Tibial nerve (tissue), 4 donors: ENCODE results near the gene WDR37. TPM values are rescaled to one million over a fixed set of nuclear protein-coding genes. Genes with fewer than 3 reads are reported as not detected.

ENCODE experiments used
- DNase-seq, 2 donors: peaks; one replicate each; pipeline ENCODE4 v3.0.0-alpha.2; 2019; ENCODE audit warnings: low spot score in 2 of 2
- H3K27ac ChIP-seq, 4 donors: fragments of 200-600 bp; sonication (generic) in 3 of 4; one replicate each; pipeline ENCODE4 v1.5.1; 2017 to 2019; ENCODE audit warnings: mild to moderate bottlenecking in 1 of 4
- H3K27me3 ChIP-seq, 2 donors: fragments of 200-600 bp; sonication (generic) in 1 of 2; one replicate each; pipeline versions ENCODE4 v1.5.1 to v1.6.0; 2017 to 2019
- H3K36me3 ChIP-seq, 3 donors: fragments of 200-600 bp; sonication (generic); one replicate each; pipeline ENCODE4 v1.5.1; 2018 to 2019
- H3K4me1 ChIP-seq, 4 donors: fragments of 200-600 bp; sonication (generic) in 3 of 4; one replicate each; pipeline ENCODE4 v1.5.1; 2017 to 2019
- H3K4me3 ChIP-seq, 4 donors: fragments of 200-600 bp; sonication (generic) in 3 of 4; one replicate each; pipeline ENCODE4 v1.5.1; 2017 to 2019; ENCODE audit warnings: mild to moderate bottlenecking in 1 of 4, moderate library complexity in 1 of 4
- H3K9me3 ChIP-seq, 4 donors: fragments of 200-600 bp; sonication (generic) in 3 of 4; one replicate each; pipeline ENCODE4 v1.5.1; 2017 to 2019
- CTCF ChIP-seq, 5 experiments: fragments of 200-600 bp in 3 of 5; fragments of 450-650 bp in 2 of 5; sonication (generic) in 3 of 5; IDR thresholded peaks; one replicate each; pipeline ENCODE4 v1.5.1; 2016 to 2019; ENCODE audit warnings: antibody characterized with exemption in 5 of 5, mild to moderate bottlenecking in 3 of 5, moderate library complexity in 2 of 5
- EP300 ChIP-seq, 2 donors: sonication (generic); formaldehyde crosslinking; IDR thresholded peaks; one replicate each; pipeline ENCODE4 v1.6.1; 2017; ENCODE audit warnings: antibody characterized with exemption in 2 of 2, mild to moderate bottlenecking in 1 of 2
- POLR2A ChIP-seq, 2 donors: fragments of 450-650 bp; IDR thresholded peaks; one replicate each; pipeline ENCODE4 v1.6.1; 2017; ENCODE audit warnings: antibody characterized with exemption in 2 of 2, mild to moderate bottlenecking in 2 of 2, moderate library complexity in 2 of 2
- WGBS, 2 donors: methylation state at CpG; one replicate each; pipeline ENCODE4 v1.1.5; 2018; 5-methylcytosine and 5-hydroxymethylcytosine counted together
- total RNA-seq, 4 donors: library from RNA; depleted of rRNA; stranded (reverse); fragments of >200 nt; gene quantifications; one replicate each; pipeline ENCODE4 v1.1.0, GENCODE V29; 2016

WDR37 gene
- total RNA-seq, 4 donors from 2014 or later, result 9.6 to 14.4 (median 12.9) TPM

GRCh38 chr10:1137499-1138163, 81.4 kb downstream of the WDR37 start:
- peaks cover 0 to 3% (median 0%) of the 10 kb centered on the region in 3 donors for H3K36me3 ChIP-seq
- H3K4me1 ChIP-seq, result no peaks in the 10 kb centered on the region
- DNase-seq, result no peak
- H3K9me3 ChIP-seq, result peaks cover 0 to 23% (median 2%) of the 10 kb centered on the region in 4 donors
- no peak overlapping the region for H3K27ac ChIP-seq
- WGBS, 2 donors, result 78 to 82% methylated on average over 10 of the region's 10 CpGs
- no peak for TF ChIP-seq EP300 (IDR thresholded peaks at IDR 0.05)
- no peak for TF ChIP-seq POLR2A (IDR thresholded peaks at IDR 0.05)
- no peak for TF ChIP-seq CTCF (IDR thresholded peaks at IDR 0.05)
- no peak overlapping the region for H3K4me3 ChIP-seq
- no peaks in the 10 kb centered on the region for H3K27me3 ChIP-seq

- WGBS, 2 donors, result 79 to 90% methylated on average over 1 of the region's 1 CpG
- TF ChIP-seq EP300 (IDR thresholded peaks at IDR 0.05) (no peak), CTCF (IDR thresholded peaks at IDR 0.05) (no peak), POLR2A (IDR thresholded peaks at IDR 0.05) (no peak)
- H3K4me3 ChIP-seq, result no peak overlapping the region
Observed at GRCh38 chr10:1138529-1138928, 82.3 kb downstream of the WDR37 start.

GRCh38 chr10:1141261-1141660, 85.1 kb downstream of the WDR37 start:
- Histone ChIP-seq H3K27ac (no peak overlapping the region), H3K36me3 (no peaks in the 10 kb centered on the region), H3K9me3 (peaks cover 0 to 46% (median 8%) of the 10 kb centered on the region in 4 donors), H3K4me3 (no peak overlapping the region), H3K4me1 (no peaks in the 10 kb centered on the region), H3K27me3 (no peaks in the 10 kb centered on the region)
- DNase-seq, result no peak
- WGBS, 2 donors, result 69 to 72% methylated on average over 7 of the region's 7 CpGs
- TF ChIP-seq POLR2A (IDR thresholded peaks at IDR 0.05) (no peak), EP300 (IDR thresholded peaks at IDR 0.05) (no peak), CTCF (IDR thresholded peaks at IDR 0.05) (no peak)

More at GRCh38 chr10:1138529-1138928, 82.3 kb downstream of the WDR37 start:
- Histone ChIP-seq H3K9me3 (peaks cover 0 to 25% (median 2%) of the 10 kb centered on the region in 4 donors), H3K36me3 (no peaks in the 10 kb centered on the region), H3K27ac (no peak overlapping the region), H3K27me3 (no peaks in the 10 kb centered on the region), H3K4me1 (no peaks in the 10 kb centered on the region)
- DNase-seq, result no peak

GRCh38 chr10:1141701-1142100, 85.5 kb downstream of the WDR37 start:
- Histone ChIP-seq H3K9me3 (peaks cover 0 to 51% (median 8%) of the 10 kb centered on the region in 4 donors), H3K4me1 (no peaks in the 10 kb centered on the region), H3K36me3 (no peaks in the 10 kb centered on the region), H3K27me3 (no peaks in the 10 kb centered on the region), H3K27ac (no peak overlapping the region), H3K4me3 (no peak overlapping the region)
- no peak for DNase-seq
- 85 to 90% methylated on average over 10 to 11 of the region's 11 CpGs for WGBS, 2 donors
- TF ChIP-seq CTCF (IDR thresholded peaks at IDR 0.05), result no peak
- no peak for TF ChIP-seq POLR2A (IDR thresholded peaks at IDR 0.05)
- TF ChIP-seq EP300 (IDR thresholded peaks at IDR 0.05), result no peak

- no peaks in the 10 kb centered on the region for H3K4me1 ChIP-seq
- no peaks in the 10 kb centered on the region for H3K27me3 ChIP-seq
- no peak overlapping the region for H3K27ac ChIP-seq
- TF ChIP-seq POLR2A (IDR thresholded peaks at IDR 0.05) (no peak), CTCF (IDR thresholded peaks at IDR 0.05) (no peak), EP300 (IDR thresholded peaks at IDR 0.05) (no peak)
- whole genome bisulfite sequencing, 2 donors, result 60 to 66% methylated on average over 3 of the region's 3 CpGs
- H3K36me3 ChIP-seq, result no peaks in the 10 kb centered on the region
- peaks cover 0 to 54% (median 8%) of the 10 kb centered on the region in 4 donors for H3K9me3 ChIP-seq
- no peak for DNase-seq
- no peak overlapping the region for H3K4me3 ChIP-seq
Observed at GRCh38 chr10:1142596-1142995, 86.4 kb downstream of the WDR37 start.
